Vagina (tissue), 2 donors: ENCODE results near the gene HSD17B14.

Experiments
- POLR2A ChIP-seq, 2 donors: fragments of 450-650 bp; IDR thresholded peaks; one replicate each; pipeline ENCODE4 v1.6.1; 2017; ENCODE audit warnings: antibody characterized with exemption in 2 of 2, mild to moderate bottlenecking in 2 of 2, moderate library complexity in 2 of 2
- TF ChIP-seq, protein P1 (sequence below), 3 experiments: fragments of 450-650 bp in 2 of 3; fragments of 200-600 bp in 1 of 3; sonication (generic) in 1 of 3; IDR thresholded peaks; one replicate each; pipeline ENCODE4 v1.5.1; 2017 to 2019; ENCODE audit warnings: antibody characterized with exemption in 3 of 3, mild to moderate bottlenecking in 2 of 3, moderate library complexity in 2 of 3

DNA sequence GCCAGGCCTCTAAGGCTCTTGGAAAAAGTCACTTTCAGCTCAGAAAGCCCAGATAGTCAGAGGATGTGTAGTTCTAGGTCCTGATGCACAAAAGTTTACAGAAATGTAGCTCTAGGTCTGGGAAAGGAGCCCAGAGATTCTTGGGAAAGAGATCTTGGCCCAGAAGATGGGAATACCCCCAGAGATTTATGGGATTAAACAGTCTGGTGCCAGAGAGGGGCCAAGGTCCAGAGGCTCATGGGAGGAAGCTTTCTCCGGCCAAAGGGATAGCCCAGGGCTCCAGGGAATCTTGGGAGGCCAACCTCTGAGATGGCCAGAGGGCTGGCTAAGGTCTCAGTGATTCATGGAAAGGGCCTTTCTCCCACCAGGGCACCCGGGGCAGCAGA is 40.6 kb downstream of the HSD17B14 start:
- no peak for TF ChIP-seq POLR2A (IDR thresholded peaks at IDR 0.05)
- TF ChIP-seq, protein P1, sequence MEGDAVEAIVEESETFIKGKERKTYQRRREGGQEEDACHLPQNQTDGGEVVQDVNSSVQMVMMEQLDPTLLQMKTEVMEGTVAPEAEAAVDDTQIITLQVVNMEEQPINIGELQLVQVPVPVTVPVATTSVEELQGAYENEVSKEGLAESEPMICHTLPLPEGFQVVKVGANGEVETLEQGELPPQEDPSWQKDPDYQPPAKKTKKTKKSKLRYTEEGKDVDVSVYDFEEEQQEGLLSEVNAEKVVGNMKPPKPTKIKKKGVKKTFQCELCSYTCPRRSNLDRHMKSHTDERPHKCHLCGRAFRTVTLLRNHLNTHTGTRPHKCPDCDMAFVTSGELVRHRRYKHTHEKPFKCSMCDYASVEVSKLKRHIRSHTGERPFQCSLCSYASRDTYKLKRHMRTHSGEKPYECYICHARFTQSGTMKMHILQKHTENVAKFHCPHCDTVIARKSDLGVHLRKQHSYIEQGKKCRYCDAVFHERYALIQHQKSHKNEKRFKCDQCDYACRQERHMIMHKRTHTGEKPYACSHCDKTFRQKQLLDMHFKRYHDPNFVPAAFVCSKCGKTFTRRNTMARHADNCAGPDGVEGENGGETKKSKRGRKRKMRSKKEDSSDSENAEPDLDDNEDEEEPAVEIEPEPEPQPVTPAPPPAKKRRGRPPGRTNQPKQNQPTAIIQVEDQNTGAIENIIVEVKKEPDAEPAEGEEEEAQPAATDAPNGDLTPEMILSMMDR (IDR thresholded peaks at IDR 0.05), result no peak
